HCT116 (cell line): ENCODE results near the gene IARS1.

Source experiments
- CTCF ChIP-seq, 3 experiments: fragments of 200-600 bp in 1 of 3; sonication (generic) in 1 of 3; IDR thresholded peaks in 2 of 3; conservative IDR thresholded peaks in 1 of 3; 2 replicates each; pipeline ENCODE4 v1.5.1; 2012 to 2017; ENCODE audit warnings: low read depth in 2 of 3, low read length in 2 of 3, antibody characterized with exemption in 1 of 3, borderline replicate concordance in 1 of 3, control low read depth in 1 of 3, mild to moderate bottlenecking in 1 of 3, mixed read lengths in 1 of 3, mixed run types in 1 of 3, moderate library complexity in 1 of 3; ENCODE audit not compliant: insufficient read depth in 1 of 3
- EGR1 ChIP-seq: IDR thresholded peaks from 2 replicates; pipeline ENCODE4 v1.6.1; 2012; ENCODE audit warnings: low read depth
- MAX ChIP-seq: IDR thresholded peaks from 2 replicates; pipeline ENCODE4 v1.6.1; 2012
- POLR2A ChIP-seq: IDR thresholded peaks from 2 replicates; pipeline ENCODE4 v1.7.0; 2011; ENCODE audit warnings: borderline replicate concordance; ENCODE audit not compliant: insufficient read depth, insufficient read length; ENCODE audit errors: extremely low read depth
- REST ChIP-seq: IDR thresholded peaks from 2 replicates; pipeline ENCODE4 v1.6.1; 2012; ENCODE audit warnings: low read depth
- YY1 ChIP-seq: IDR thresholded peaks from 2 replicates; pipeline ENCODE4 v1.6.1; 2011; ENCODE audit warnings: low read length, low read depth, moderate library complexity, mild to moderate bottlenecking; ENCODE audit not compliant: insufficient replicate concordance; ENCODE audit errors: extremely low read depth

- TF ChIP-seq REST (no peak), EGR1 (no peak), CTCF (IDR thresholded peaks at IDR 0.05 in 2 of 3, conservative IDR thresholded peaks at IDR 0.05 in 1 of 3; ENCODE audit: borderline replicate concordance in 1 of 3, insufficient read depth in 1 of 3, low read depth in 2 of 3, low read length in 2 of 3) (no peak), MAX (no peak), YY1 (no peak), POLR2A (no peak)
These were observed 3.6 kb downstream of the IARS1 start for GRCh38 chr9:92289708-92290390.
